Measurements from ENCODE around the gene PTK7.

Gene PTK7

GRCh38 chr6:43054206-43054943, 21.7 kb upstream of the PTK7 start:
- Histone ChIP-seq H3K4me3 (ENCODE audit: insufficient read length, low read depth) (no peak overlapping the region), H3K27me3 (ENCODE audit: insufficient read depth, insufficient read length) (no peaks in the 10 kb centered on the region), H3K36me3 (ENCODE audit: insufficient read depth, insufficient read length, low read length) (peaks cover 71% of the 10 kb centered on the region), H3K9me3 (ENCODE audit: insufficient read depth, low read length) (no peaks in the 10 kb centered on the region), H3K9ac (ENCODE audit: insufficient read length, low read depth) (no peak overlapping the region), H3K4me1 (ENCODE audit: insufficient read depth, insufficient read length) (peaks cover 4% of the 10 kb centered on the region)
- no peak for DNase-seq (ENCODE audit: low read depth, low spot score)
- TF ChIP-seq ZNF274 (IDR thresholded peaks at IDR 0.05; ENCODE audit: low read depth, low read length) (no peak), SUZ12 (IDR thresholded peaks at IDR 0.05; ENCODE audit: extremely low read depth, insufficient read depth, insufficient read length) (no peak), YY1 (IDR thresholded peaks at IDR 0.05; ENCODE audit: insufficient read depth, insufficient read length) (no peak)

GRCh38 chr6:43055966-43056365, 20.1 kb upstream of the PTK7 start:
- no peaks in the 10 kb centered on the region for H3K27me3 ChIP-seq (ENCODE audit: insufficient read depth, insufficient read length)
- TF ChIP-seq ZNF274 (IDR thresholded peaks at IDR 0.05; ENCODE audit: low read depth, low read length) (no peak), YY1 (IDR thresholded peaks at IDR 0.05; ENCODE audit: insufficient read depth, insufficient read length) (no peak), SUZ12 (IDR thresholded peaks at IDR 0.05; ENCODE audit: extremely low read depth, insufficient read depth, insufficient read length) (no peak)
- no peaks in the 10 kb centered on the region for H3K9me3 ChIP-seq (ENCODE audit: insufficient read depth, low read length)
- no peak overlapping the region for H3K9ac ChIP-seq (ENCODE audit: insufficient read length, low read depth)
- DNase-seq (ENCODE audit: low read depth, low spot score) = no peak
- peaks cover 3% of the 10 kb centered on the region for H3K4me1 ChIP-seq (ENCODE audit: insufficient read depth, insufficient read length)
- H3K36me3 ChIP-seq (ENCODE audit: insufficient read depth, insufficient read length, low read length) = peaks cover 56% of the 10 kb centered on the region
- no peak overlapping the region for H3K4me3 ChIP-seq (ENCODE audit: insufficient read length, low read depth)

GRCh38 chr6:43058531-43058930, 17.6 kb upstream of the PTK7 start:
- Histone ChIP-seq H3K36me3 (ENCODE audit: insufficient read depth, insufficient read length, low read length) (peaks cover 47% of the 10 kb centered on the region), H3K9ac (ENCODE audit: insufficient read length, low read depth) (peak overlapping the region; percentile 90), H3K9me3 (ENCODE audit: insufficient read depth, low read length) (no peaks in the 10 kb centered on the region), H3K4me1 (ENCODE audit: insufficient read depth, insufficient read length) (no peaks in the 10 kb centered on the region), H3K4me3 (ENCODE audit: insufficient read length, low read depth) (peak overlapping the region; percentile 92), H3K27me3 (ENCODE audit: insufficient read depth, insufficient read length) (no peaks in the 10 kb centered on the region)
- DNase-seq (ENCODE audit: low read depth, low spot score) = no peak
- TF ChIP-seq YY1 (IDR thresholded peaks at IDR 0.05; ENCODE audit: insufficient read depth, insufficient read length) (no peak), ZNF274 (IDR thresholded peaks at IDR 0.05; ENCODE audit: low read depth, low read length) (no peak), SUZ12 (IDR thresholded peaks at IDR 0.05; ENCODE audit: extremely low read depth, insufficient read depth, insufficient read length) (no peak)

- peak; percentile 66 for TF ChIP-seq YY1 (IDR thresholded peaks at IDR 0.05; ENCODE audit: insufficient read depth, insufficient read length)
- TF ChIP-seq ZNF274 (IDR thresholded peaks at IDR 0.05; ENCODE audit: low read depth, low read length) = no peak
- H3K9ac ChIP-seq (ENCODE audit: insufficient read length, low read depth) = peak within 1 kb of the TSS; percentile 90
- peak; percentile 95 for DNase-seq (ENCODE audit: low read depth, low spot score)
- H3K9me3 ChIP-seq (ENCODE audit: insufficient read depth, low read length) = no peaks in the 10 kb centered on the region
- no peaks in the 10 kb centered on the region for H3K27me3 ChIP-seq (ENCODE audit: insufficient read depth, insufficient read length)
- H3K36me3 ChIP-seq (ENCODE audit: insufficient read depth, insufficient read length, low read length) = peaks cover 47% of the 10 kb centered on the region
- no peaks in the 10 kb centered on the region for H3K4me1 ChIP-seq (ENCODE audit: insufficient read depth, insufficient read length)
- H3K4me3 ChIP-seq (ENCODE audit: insufficient read length, low read depth) = peak within 1 kb of the TSS; percentile 92
Observed at GRCh38 chr6:43059168-43060033, 16.7 kb upstream of the PTK7 start, which contains the start of the genes KLC4 and MRPL2. Gene KLC4, plus strand, starts transcription at chr6:43059631. Its CDS starts 1,705 bp downstream, at chr6:43061336. Gene MRPL2, minus strand, starts transcription at chr6:43059434. Its CDS starts 53 bp downstream, at chr6:43059381.

- no peaks in the 10 kb centered on the region for H3K9me3 ChIP-seq (ENCODE audit: insufficient read depth, low read length)
- DNase-seq (ENCODE audit: low read depth, low spot score) = no peak
- H3K36me3 ChIP-seq (ENCODE audit: insufficient read depth, insufficient read length, low read length) = peaks cover 43% of the 10 kb centered on the region
- H3K27me3 ChIP-seq (ENCODE audit: insufficient read depth, insufficient read length) = no peaks in the 10 kb centered on the region
- TF ChIP-seq YY1 (IDR thresholded peaks at IDR 0.05; ENCODE audit: insufficient read depth, insufficient read length) = no peak
- TF ChIP-seq ZNF274 (IDR thresholded peaks at IDR 0.05; ENCODE audit: low read depth, low read length) = no peak
- no peak for TF ChIP-seq SUZ12 (IDR thresholded peaks at IDR 0.05; ENCODE audit: extremely low read depth, insufficient read depth, insufficient read length)
- no peaks in the 10 kb centered on the region for H3K4me1 ChIP-seq (ENCODE audit: insufficient read depth, insufficient read length)
- H3K4me3 ChIP-seq (ENCODE audit: insufficient read length, low read depth) = peak overlapping the region; percentile 92
- H3K9ac ChIP-seq (ENCODE audit: insufficient read length, low read depth) = peak overlapping the region; percentile 72
Observed at GRCh38 chr6:43060034-43060754, 15.9 kb upstream of the PTK7 start.

GRCh38 chr6:43060755-43061633, 15.1 kb upstream of the PTK7 start:
- Histone ChIP-seq H3K27me3 (ENCODE audit: insufficient read depth, insufficient read length) (no peaks in the 10 kb centered on the region), H3K9ac (ENCODE audit: insufficient read length, low read depth) (peak overlapping the region; percentile 72), H3K9me3 (ENCODE audit: insufficient read depth, low read length) (no peaks in the 10 kb centered on the region), H3K4me1 (ENCODE audit: insufficient read depth, insufficient read length) (no peaks in the 10 kb centered on the region), H3K36me3 (ENCODE audit: insufficient read depth, insufficient read length, low read length) (peaks cover 43% of the 10 kb centered on the region), H3K4me3 (ENCODE audit: insufficient read length, low read depth) (no peak overlapping the region)
- DNase-seq (ENCODE audit: low read depth, low spot score) = no peak
- no peak for TF ChIP-seq YY1 (IDR thresholded peaks at IDR 0.05; ENCODE audit: insufficient read depth, insufficient read length)
- no peak for TF ChIP-seq ZNF274 (IDR thresholded peaks at IDR 0.05; ENCODE audit: low read depth, low read length)
- no peak for TF ChIP-seq SUZ12 (IDR thresholded peaks at IDR 0.05; ENCODE audit: extremely low read depth, insufficient read depth, insufficient read length)
